Immature natural killer cell (primary cell): ENCODE results near the gene SORCS2. TPM values are rescaled to one million over a fixed set of nuclear protein-coding genes. Genes with fewer than 3 reads are reported as not detected.

ENCODE experiments used
- DNase-seq, 3 donors: peaks; one replicate each; pipeline ENCODE4 v3.0.0; 2022; ENCODE audit warnings: mixed read lengths in 1 of 3
- H3K27ac Mint-ChIP-seq, 6 donors: one replicate each; pipeline ENCODE4 v1.8.0; 2020; ENCODE audit warnings: mixed read lengths in 6 of 6, mild to moderate bottlenecking in 5 of 6, inconsistent platforms in 4 of 6, moderate library complexity in 3 of 6
- H3K27me3 Mint-ChIP-seq, 3 donors: one replicate each; pipeline ENCODE4 v1.8.0; 2020 to 2021; ENCODE audit warnings: low read depth in 3 of 3, mild to moderate bottlenecking in 3 of 3, mixed read lengths in 3 of 3, moderate library complexity in 3 of 3, inconsistent platforms in 1 of 3
- H3K36me3 Mint-ChIP-seq, 3 donors: one replicate each; pipeline ENCODE4 v1.8.0; 2020; ENCODE audit warnings: mixed read lengths in 3 of 3, inconsistent platforms in 2 of 3, mild to moderate bottlenecking in 2 of 3
- H3K4me1 Mint-ChIP-seq, 2 donors: one replicate each; pipeline ENCODE4 v1.8.0; 2020; ENCODE audit warnings: inconsistent platforms in 2 of 2, mild to moderate bottlenecking in 2 of 2, mixed read lengths in 2 of 2, moderate library complexity in 1 of 2
- H3K4me3 Mint-ChIP-seq, 5 donors: one replicate each; pipeline ENCODE4 v1.8.0; 2020; ENCODE audit warnings: mild to moderate bottlenecking in 5 of 5, mixed read lengths in 5 of 5, inconsistent platforms in 3 of 5, moderate library complexity in 3 of 5
- H3K9me3 Mint-ChIP-seq, 6 donors: one replicate each; pipeline ENCODE4 v1.8.0; 2020; ENCODE audit warnings: mild to moderate bottlenecking in 6 of 6, mixed read lengths in 6 of 6, inconsistent platforms in 4 of 6, moderate library complexity in 3 of 6
- polyA plus RNA-seq, 3 donors: library from polyadenylated mRNA; unstranded; fragments of 300-500 nt; fragmentation: Illumina TruSeq; gene quantifications; one replicate each; pipeline ENCODE4 v1.2.3, GENCODE V29; 2021

Gene SORCS2
- polyA plus RNA-seq, 3 donors from 2014 or later: 0.04 to 0.16 TPM; not detected in 1

- no peak overlapping the region for H3K4me3 Mint-ChIP-seq
- no peaks in the 10 kb centered on the region for H3K4me1 Mint-ChIP-seq
- H3K9me3 Mint-ChIP-seq: peaks cover 0 to 13% (median 5%) of the 10 kb centered on the region in 6 donors
- peaks cover 0 to 4% (median 0%) of the 10 kb centered on the region in 3 donors for H3K27me3 Mint-ChIP-seq
- H3K36me3 Mint-ChIP-seq: peaks cover 0 to 7% (median 4%) of the 10 kb centered on the region in 3 donors
- no peak for DNase-seq
- H3K27ac Mint-ChIP-seq: no peak overlapping the region
Observed at GRCh38 chr4:7343081-7343655, 150.8 kb downstream of the SORCS2 start.

DNA sequence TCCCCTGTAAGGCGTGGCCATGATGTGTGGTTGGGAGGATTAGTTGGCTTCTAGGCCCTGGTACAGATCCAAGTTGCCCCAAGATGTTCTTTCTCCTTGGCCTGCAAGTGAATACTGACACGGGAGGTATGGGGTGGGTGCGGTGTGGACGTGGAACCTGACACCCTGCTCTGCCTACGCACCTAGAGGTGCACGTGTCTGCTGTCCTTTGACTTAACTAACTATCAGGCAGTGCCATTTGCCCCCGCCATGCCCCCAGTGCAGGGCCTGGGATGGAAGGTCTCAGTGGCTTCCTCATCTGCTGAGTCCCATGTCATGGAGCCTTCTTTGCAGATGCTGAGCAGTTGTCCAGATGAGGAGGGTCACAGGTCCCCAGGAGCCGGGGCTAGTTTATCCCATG is 151.6 kb downstream of the SORCS2 start:
- no peak overlapping the region for H3K4me3 Mint-ChIP-seq
- peaks cover 0 to 4% (median 0%) of the 10 kb centered on the region in 3 donors for H3K27me3 Mint-ChIP-seq
- DNase-seq: no peak

DNA sequence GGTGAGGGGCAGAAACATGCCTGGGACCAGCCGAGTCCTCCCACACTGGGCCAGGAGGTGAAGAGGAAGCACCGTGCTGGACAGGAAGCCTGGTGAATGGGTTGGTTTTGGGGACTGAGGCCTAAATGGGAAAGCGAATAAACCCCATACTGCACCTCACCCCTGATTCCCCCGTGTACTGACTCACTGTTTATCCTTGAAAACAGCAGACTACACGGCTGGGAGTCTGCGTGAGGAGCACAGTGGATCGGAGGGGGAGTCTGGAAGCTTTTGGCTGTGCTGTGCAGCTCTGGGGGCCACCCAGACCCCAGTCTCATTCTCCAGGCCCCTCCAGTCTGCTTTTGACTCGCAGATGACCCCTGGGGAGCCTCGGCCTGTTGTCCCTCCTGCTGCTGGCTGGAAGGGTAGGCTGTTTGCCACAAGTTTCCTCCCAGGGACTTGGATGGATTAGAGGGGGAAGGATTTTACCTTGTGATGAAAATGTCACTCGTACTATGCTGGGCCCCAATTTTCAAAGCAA is 152.4 kb downstream of the SORCS2 start:
- Mint-ChIP-seq H3K9me3 (peaks cover 0 to 13% (median 5%) of the 10 kb centered on the region in 6 donors), H3K27ac (no peak overlapping the region), H3K27me3 (peaks cover 0 to 4% (median 0%) of the 10 kb centered on the region in 3 donors), H3K4me3 (no peak overlapping the region), H3K36me3 (peaks cover 0 to 7% (median 4%) of the 10 kb centered on the region in 3 donors), H3K4me1 (no peaks in the 10 kb centered on the region)
- no peak for DNase-seq

More for the DNA sequence above, 151.6 kb downstream of the SORCS2 start:
- Mint-ChIP-seq H3K27ac (no peak overlapping the region), H3K4me1 (no peaks in the 10 kb centered on the region), H3K36me3 (peaks cover 0 to 7% (median 4%) of the 10 kb centered on the region in 3 donors), H3K9me3 (peaks cover 0 to 13% (median 5%) of the 10 kb centered on the region in 6 donors)

DNA sequence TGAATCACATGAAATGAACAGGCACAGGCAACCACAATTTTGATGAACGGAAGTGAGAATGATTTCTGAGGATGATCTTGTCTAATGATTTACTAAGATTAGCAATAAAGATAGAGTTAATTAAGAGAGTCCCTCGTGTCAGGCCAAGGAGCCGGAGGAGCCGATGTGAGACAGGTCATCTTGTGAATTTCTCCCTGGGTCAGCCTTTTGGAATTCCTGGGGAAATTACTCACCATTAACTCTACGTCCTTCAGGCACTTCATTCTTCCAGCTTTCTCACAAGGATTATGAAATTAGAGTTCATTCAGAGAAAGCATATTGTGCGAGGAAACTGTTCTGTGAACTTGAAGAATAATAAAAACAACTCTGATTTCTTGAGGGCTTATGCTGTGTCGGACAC is 155.6 kb downstream of the SORCS2 start:
- peaks cover 0 to 13% (median 4%) of the 10 kb centered on the region in 6 donors for H3K9me3 Mint-ChIP-seq
- no peak overlapping the region for H3K27ac Mint-ChIP-seq
- H3K27me3 Mint-ChIP-seq: peaks cover 0 to 5% (median 0%) of the 10 kb centered on the region in 3 donors
- no peak overlapping the region for H3K4me3 Mint-ChIP-seq
- no peak for DNase-seq
- no peaks in the 10 kb centered on the region for H3K4me1 Mint-ChIP-seq
- H3K36me3 Mint-ChIP-seq: peaks cover 0 to 7% (median 4%) of the 10 kb centered on the region in 3 donors

DNA sequence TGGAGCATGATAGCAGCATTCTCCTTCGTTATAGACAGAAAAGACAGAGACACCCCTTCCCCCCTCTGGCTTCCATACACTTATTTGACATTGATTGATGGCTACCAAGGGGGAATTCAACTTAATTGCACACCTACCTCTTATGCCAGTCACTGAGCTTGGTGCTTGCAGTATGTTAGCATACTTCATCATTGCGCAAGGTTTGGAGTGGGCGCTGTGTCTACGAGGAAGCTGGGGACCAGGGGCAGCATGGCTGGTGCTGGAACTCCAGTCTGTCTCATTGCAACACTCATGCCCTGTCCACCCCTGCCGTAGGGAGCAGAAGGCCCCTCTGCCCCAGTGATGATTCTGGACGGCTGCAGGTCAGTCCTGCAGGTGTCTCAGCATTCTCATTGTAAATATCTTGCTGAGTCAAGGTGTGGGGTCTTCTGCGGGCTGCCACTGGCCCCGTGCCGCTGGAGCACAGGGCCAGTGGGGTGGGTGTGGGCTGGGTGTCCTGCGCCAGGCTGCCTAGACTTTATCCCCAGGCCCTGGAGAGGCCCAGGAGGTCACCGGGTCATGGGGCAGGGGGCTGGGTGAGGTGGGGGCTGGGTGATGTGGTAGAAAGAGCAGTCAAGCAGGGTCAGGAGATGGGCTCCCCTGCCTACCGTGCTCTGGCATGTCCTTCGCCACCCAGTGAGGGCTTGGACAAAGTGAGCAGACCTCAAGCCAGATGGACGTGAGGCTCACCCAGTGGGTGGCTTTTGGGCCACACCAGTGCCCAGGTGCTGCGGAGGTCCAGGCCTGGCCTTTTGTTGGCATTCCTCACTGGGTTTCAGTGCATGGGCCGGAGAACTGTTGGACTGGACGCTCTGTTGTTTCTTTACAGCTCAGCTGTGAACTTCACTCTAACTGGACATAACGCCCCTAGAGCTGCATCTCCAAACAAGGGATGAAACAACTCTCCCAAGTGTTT is 156.9 kb downstream of the SORCS2 start:
- Mint-ChIP-seq H3K36me3 (peaks cover 0 to 7% (median 4%) of the 10 kb centered on the region in 3 donors), H3K27me3 (peaks cover 0 to 5% (median 5%) of the 10 kb centered on the region in 3 donors), H3K4me1 (no peaks in the 10 kb centered on the region), H3K9me3 (peaks cover 0 to 13% (median 4%) of the 10 kb centered on the region in 6 donors), H3K4me3 (no peak overlapping the region), H3K27ac (no peak overlapping the region)
- no peak for DNase-seq

DNA sequence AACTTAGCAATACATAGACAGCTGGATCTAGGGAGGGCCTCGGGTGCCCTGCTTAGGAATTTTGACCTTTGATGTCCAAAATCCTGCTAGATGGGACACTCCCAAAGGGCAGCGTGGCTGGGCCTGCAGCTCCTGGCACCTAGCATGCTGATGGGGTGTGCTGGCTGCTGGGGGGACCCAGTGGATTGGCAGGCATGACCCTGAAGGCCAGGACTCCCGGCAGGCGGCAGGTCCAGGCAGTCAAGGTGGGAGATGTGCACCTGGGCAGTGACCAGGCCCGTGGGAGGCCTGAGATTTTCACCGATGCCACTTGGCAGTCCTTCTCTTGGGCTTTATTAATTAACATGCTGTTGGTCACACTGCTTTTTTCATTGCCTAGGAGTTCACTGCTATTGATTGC is 158.1 kb downstream of the SORCS2 start:
- no peaks in the 10 kb centered on the region for H3K4me1 Mint-ChIP-seq
- peaks cover 0 to 7% (median 4%) of the 10 kb centered on the region in 3 donors for H3K36me3 Mint-ChIP-seq
- peaks cover 0 to 7% (median 5%) of the 10 kb centered on the region in 3 donors for H3K27me3 Mint-ChIP-seq
- H3K9me3 Mint-ChIP-seq: peaks cover 0 to 13% (median 4%) of the 10 kb centered on the region in 6 donors
- no peak overlapping the region for H3K27ac Mint-ChIP-seq
- H3K4me3 Mint-ChIP-seq: no peak overlapping the region
- DNase-seq: no peak

DNA sequence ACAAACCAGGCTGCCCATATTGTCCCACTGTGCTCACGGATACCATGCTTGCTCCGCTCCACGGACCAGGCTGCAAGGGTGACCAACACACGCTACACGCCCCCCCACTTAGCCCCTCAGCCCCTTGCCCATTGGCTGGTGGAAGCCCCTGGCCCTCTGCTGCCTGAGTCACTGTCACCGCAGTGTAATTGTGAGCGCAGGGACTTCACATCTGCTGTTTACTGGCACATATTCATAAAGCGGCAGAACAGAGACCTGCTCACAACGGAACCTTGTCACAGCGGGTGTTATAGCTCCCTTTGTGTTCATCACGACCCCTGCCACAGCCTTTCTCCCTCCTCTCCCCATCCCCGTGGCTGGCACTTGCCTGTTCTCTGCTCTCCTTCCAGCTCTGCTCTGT is 158.7 kb downstream of the SORCS2 start:
- peaks cover 0 to 4% (median 1%) of the 10 kb centered on the region in 3 donors for H3K36me3 Mint-ChIP-seq
- no peak overlapping the region for H3K4me3 Mint-ChIP-seq
- H3K9me3 Mint-ChIP-seq: peaks cover 0 to 7% (median 4%) of the 10 kb centered on the region in 6 donors
- no peak for DNase-seq
- no peak overlapping the region for H3K27ac Mint-ChIP-seq
- H3K27me3 Mint-ChIP-seq: peaks cover 0 to 7% (median 5%) of the 10 kb centered on the region in 3 donors
- H3K4me1 Mint-ChIP-seq: no peaks in the 10 kb centered on the region

- Mint-ChIP-seq H3K9me3 (no peaks in the 10 kb centered on the region), H3K36me3 (no peaks in the 10 kb centered on the region), H3K27ac (no peak overlapping the region), H3K4me1 (no peaks in the 10 kb centered on the region), H3K4me3 (no peak overlapping the region), H3K27me3 (peaks cover 0 to 7% (median 5%) of the 10 kb centered on the region in 3 donors)
- DNase-seq: no peak
Observed at GRCh38 chr4:7352486-7352885, 160.1 kb downstream of the SORCS2 start.

DNA sequence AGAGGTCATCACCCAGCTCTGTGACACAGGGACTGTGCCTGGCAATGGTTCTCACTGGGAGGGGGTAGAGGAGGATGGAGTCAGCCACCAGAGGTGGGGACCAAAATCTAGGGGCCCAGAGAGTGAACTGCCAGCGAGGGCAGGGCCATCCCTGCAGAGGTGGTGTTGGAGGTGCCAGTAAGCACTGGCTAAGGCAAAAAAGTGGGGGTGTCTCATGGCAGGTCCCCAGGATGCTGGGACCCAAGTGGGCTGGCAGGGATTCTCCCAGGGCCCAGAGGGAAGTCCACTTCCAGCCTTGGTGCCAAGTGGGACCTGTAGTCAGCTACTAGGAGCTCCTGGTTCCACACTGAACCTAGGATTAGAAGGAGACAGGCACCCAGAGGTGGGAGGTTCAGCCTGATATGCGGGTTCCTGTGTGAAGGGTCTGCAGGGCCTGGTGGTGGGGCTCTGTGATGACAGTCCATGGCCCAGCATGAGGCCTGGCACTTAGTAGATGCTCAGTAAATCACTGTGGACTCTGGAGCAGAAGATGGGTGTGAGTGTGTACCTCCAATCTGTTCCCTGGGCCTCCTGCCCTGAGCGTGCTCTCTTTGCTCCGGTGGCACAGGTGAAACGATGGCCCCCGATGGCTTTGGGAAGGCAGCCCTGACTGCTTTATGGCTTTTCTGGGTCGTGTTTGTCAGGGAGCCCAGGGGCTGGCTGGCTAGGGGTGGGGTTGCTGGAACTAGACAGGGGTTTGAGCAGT is 160.9 kb downstream of the SORCS2 start:
- no peak for DNase-seq
- Mint-ChIP-seq H3K27ac (no peak overlapping the region), H3K4me3 (no peak overlapping the region), H3K36me3 (no peaks in the 10 kb centered on the region), H3K9me3 (no peaks in the 10 kb centered on the region), H3K4me1 (no peaks in the 10 kb centered on the region), H3K27me3 (peaks cover 0 to 5% (median 5%) of the 10 kb centered on the region in 3 donors)

- Mint-ChIP-seq H3K4me3 (no peak overlapping the region), H3K36me3 (no peaks in the 10 kb centered on the region), H3K27ac (no peak overlapping the region), H3K4me1 (no peaks in the 10 kb centered on the region), H3K27me3 (peaks cover 0 to 5% (median 5%) of the 10 kb centered on the region in 3 donors), H3K9me3 (no peaks in the 10 kb centered on the region)
- DNase-seq: no peak
Observed at GRCh38 chr4:7353846-7354610, 161.7 kb downstream of the SORCS2 start.

DNA sequence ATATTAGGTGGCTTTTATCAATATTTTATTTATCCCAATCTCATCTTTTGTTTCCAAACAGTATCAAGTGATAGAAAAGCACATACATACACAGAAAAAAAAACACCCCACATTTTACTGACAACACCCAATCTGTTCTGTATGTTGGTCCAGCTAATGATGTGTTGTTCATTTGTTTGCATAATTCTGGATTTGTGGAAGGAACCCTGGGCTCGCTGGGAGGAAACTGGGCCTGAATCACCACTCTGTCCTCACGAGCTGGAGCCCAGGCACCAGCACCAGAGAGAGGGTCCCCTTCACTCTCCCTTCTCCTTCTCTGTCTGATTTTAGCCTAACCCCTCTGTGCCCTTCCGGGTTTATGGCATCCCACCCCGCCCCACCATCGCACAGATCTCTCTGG is 162.6 kb downstream of the SORCS2 start:
- H3K27me3 Mint-ChIP-seq: peaks cover 0 to 5% (median 5%) of the 10 kb centered on the region in 3 donors
- no peaks in the 10 kb centered on the region for H3K4me1 Mint-ChIP-seq
- H3K9me3 Mint-ChIP-seq: no peaks in the 10 kb centered on the region
- H3K36me3 Mint-ChIP-seq: no peaks in the 10 kb centered on the region
- H3K4me3 Mint-ChIP-seq: no peak overlapping the region
- H3K27ac Mint-ChIP-seq: no peak overlapping the region
- no peak for DNase-seq

DNA sequence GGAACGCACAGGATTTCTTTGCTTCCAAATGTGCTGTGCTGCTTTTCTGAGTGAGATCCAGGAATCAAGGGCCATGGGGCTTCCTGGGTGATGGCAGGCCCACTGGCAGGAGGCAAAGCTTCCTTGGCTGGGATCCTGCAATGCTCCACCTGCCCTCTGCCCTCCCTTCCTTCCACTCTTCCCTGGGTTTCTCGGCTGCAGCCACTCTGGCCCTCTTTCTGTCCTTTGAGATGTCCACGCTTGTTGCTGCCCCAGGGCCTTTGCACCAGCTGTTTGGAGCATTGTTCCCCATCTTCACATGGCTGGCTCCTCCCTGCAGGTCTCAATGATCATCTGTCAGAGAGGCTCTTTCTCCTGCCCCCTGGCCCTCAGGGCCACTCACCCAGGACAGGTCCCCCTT is 163.5 kb downstream of the SORCS2 start:
- no peaks in the 10 kb centered on the region for H3K4me1 Mint-ChIP-seq
- H3K4me3 Mint-ChIP-seq: no peak overlapping the region
- no peak for DNase-seq
- H3K27ac Mint-ChIP-seq: no peak overlapping the region
- no peaks in the 10 kb centered on the region for H3K36me3 Mint-ChIP-seq
- peaks cover 0 to 5% (median 5%) of the 10 kb centered on the region in 3 donors for H3K27me3 Mint-ChIP-seq
- no peaks in the 10 kb centered on the region for H3K9me3 Mint-ChIP-seq
